GM12875 (cell line): ENCODE measurements around the gene TRABD2B.

ENCODE experiments used
- H3K4me3 ChIP-seq: one replicate; pipeline ENCODE4 v1.5.1; 2011; ENCODE audit warnings: low read depth, low read length, control low read depth
- TF ChIP-seq, protein P1 (sequence below): IDR thresholded peaks from 2 replicates; pipeline ENCODE4 v1.5.1; 2011; ENCODE audit warnings: low read depth, mild to moderate bottlenecking, control low read depth, inconsistent platforms, low read length, moderate library complexity, borderline replicate concordance; ENCODE audit not compliant: insufficient read depth

TRABD2B gene

GRCh38 chr1:47738560-47739182 lies 258.5 kb downstream of the TRABD2B start:
- TF ChIP-seq, protein P1, sequence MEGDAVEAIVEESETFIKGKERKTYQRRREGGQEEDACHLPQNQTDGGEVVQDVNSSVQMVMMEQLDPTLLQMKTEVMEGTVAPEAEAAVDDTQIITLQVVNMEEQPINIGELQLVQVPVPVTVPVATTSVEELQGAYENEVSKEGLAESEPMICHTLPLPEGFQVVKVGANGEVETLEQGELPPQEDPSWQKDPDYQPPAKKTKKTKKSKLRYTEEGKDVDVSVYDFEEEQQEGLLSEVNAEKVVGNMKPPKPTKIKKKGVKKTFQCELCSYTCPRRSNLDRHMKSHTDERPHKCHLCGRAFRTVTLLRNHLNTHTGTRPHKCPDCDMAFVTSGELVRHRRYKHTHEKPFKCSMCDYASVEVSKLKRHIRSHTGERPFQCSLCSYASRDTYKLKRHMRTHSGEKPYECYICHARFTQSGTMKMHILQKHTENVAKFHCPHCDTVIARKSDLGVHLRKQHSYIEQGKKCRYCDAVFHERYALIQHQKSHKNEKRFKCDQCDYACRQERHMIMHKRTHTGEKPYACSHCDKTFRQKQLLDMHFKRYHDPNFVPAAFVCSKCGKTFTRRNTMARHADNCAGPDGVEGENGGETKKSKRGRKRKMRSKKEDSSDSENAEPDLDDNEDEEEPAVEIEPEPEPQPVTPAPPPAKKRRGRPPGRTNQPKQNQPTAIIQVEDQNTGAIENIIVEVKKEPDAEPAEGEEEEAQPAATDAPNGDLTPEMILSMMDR: peak; percentile 62; the same call in 1 of the 2 replicates
- no peak overlapping the region for H3K4me3 ChIP-seq

DNA sequence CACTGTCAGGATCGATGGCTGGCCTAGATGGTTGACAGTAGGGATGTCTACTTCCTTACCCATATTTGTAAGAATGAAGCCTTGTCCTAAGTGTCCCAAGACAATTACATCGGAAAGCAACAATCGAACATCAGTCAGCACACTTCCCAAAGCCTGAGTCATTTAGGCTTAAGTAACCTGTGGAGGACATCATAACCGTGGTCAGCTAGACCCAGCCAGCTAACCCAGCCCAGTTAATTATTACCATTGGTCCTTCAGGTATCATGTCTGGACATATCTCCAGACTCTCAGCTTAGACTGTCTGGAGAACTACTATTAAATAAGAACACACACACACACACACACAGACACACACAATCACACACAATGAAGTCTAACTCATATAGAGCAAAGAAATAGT lies 264.7 kb downstream of the TRABD2B start:
- H3K4me3 ChIP-seq: no peak overlapping the region
- TF ChIP-seq, protein P1: no peak

DNA sequence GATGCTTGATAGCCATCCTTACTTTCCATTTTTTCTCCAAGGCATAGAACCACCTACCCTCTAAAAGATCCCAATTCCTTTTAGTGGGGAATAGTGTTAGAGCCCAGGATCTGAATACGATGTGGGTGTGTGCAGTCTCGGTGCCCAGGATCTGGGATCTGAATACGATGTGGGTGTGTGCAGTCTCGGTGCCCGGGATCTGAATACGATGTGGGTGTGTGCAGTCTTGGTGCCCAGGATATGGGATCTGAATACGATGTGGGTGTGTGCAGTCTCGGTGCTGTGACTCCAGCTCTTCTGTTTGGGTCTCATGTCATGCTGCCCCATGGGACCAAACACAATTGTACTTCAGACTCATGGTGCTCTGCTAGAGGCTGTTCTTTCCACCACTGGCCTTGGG lies 265.5 kb downstream of the TRABD2B start:
- H3K4me3 ChIP-seq: no peak overlapping the region
- TF ChIP-seq, protein P1: no peak

- TF ChIP-seq, protein P1: no peak
- H3K4me3 ChIP-seq: no peak overlapping the region
These were observed 267.5 kb downstream of the TRABD2B start for GRCh38 chr1:47729685-47730084.

- TF ChIP-seq, protein P1: no peak
- H3K4me3 ChIP-seq: no peak overlapping the region
These were observed 269.5 kb downstream of the TRABD2B start for GRCh38 chr1:47727697-47728085.

- TF ChIP-seq, protein P1: no peak
- H3K4me3 ChIP-seq: no peak overlapping the region
These were observed 270.0 kb downstream of the TRABD2B start for GRCh38 chr1:47727051-47727696.
